H1 (cell line): ENCODE measurements around the gene PPP1R12A. TPM values are rescaled to one million over a fixed set of nuclear protein-coding genes. Genes with fewer than 3 reads are reported as not detected.

Experiments used
- CBX5 ChIP-seq: fragments of 300-800, 300-1000 bp; sonication (generic); IDR thresholded peaks from 2 replicates; pipeline ENCODE4 v1.7.1; 2016; ENCODE audit warnings: antibody characterized with exemption, low read length, low read depth
- RBBP5 ChIP-seq: IDR thresholded peaks from 2 replicates; pipeline ENCODE4 v1.7.1; 2012; ENCODE audit warnings: low read depth, mild to moderate bottlenecking, inconsistent platforms, low read length, moderate library complexity, borderline replicate concordance
- TAF1 ChIP-seq: IDR thresholded peaks from 2 replicates; pipeline ENCODE4 v1.6.1; 2011; ENCODE audit warnings: mild to moderate bottlenecking, low read depth, low read length
- TAF7 ChIP-seq: optimal IDR thresholded peaks from 2 replicates; pipeline ENCODE3; 2011; ENCODE audit warnings: low read depth, mild to moderate bottlenecking, inconsistent platforms, low read length, moderate library complexity, borderline replicate concordance
- polyA plus RNA-seq, 7 experiments: library from polyadenylated mRNA; depleted of rRNA in 3 of 7; stranded (reverse) in 5 of 7; unstranded in 2 of 7; fragments of >200 nt in 5 of 7; fragments of 200-250 nt in 2 of 7; gene quantifications; 1 replicate in 5 of 7; 2 replicates in 1 of 7; 4 replicates in 1 of 7; pipeline versions ENCODE4 v1.2.1 to v1.2.3, GENCODE V29; 2011 to 2013; ENCODE audit warnings: missing spikeins in 2 of 7, mixed read lengths in 2 of 7
- total RNA-seq: library from RNA; stranded (reverse); fragmentation: NEBNext Ultra II Directional; extraction: Animal tissue kit (Norgen Biotek cat#: 25700); gene quantifications from 2 replicates; pipeline ENCODE4 v1.2.1, GENCODE V29; 2021
- TF ChIP-seq, protein P1 (sequence below): fragments of 300-600 bp; sonication (generic); IDR thresholded peaks from 2 replicates; pipeline ENCODE4 v1.7.1; 2012; ENCODE audit warnings: low read length, moderate library complexity, mild to moderate bottlenecking, inconsistent platforms; ENCODE audit not compliant: insufficient replicate concordance

The PPP1R12A gene
- total and polyA plus RNA-seq, 2 of the 8 experiments (the other 6 are each of a cell fraction or from before 2014, with no cell fraction given) = 14.7 to 81.5 TPM

DNA sequence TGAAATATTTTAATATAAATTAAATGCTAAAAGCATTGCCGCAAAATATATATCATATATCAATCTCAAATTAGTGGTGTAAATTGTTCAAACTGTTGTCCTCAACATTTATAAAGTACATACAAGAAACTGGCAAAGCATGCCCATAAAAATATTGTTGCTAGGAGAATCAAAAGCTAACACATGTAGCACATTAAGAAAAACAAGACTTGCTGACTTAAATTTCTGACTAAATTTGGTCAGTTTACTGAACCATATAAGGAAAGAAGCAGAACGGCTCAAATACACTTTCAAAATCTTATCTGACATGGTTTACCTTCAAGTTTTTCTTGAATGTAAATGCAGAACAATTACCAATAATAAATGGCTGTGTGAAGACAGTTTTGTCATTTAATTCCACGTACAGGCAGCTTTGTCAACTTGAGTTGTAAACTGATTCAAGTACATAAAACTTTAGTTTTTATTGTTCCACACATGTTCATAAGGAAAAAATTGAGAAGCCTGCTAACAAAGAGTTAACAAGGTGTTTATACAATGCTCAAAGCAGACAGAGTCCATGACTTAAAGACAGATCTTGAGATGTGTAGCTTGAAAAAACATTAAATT is 50.4 kb downstream of the PPP1R12A start (continued):
- TF ChIP-seq TAF7 (no peak), CBX5 (no peak), TAF1 (no peak), RBBP5 (no peak)
- TF ChIP-seq, protein P1, sequence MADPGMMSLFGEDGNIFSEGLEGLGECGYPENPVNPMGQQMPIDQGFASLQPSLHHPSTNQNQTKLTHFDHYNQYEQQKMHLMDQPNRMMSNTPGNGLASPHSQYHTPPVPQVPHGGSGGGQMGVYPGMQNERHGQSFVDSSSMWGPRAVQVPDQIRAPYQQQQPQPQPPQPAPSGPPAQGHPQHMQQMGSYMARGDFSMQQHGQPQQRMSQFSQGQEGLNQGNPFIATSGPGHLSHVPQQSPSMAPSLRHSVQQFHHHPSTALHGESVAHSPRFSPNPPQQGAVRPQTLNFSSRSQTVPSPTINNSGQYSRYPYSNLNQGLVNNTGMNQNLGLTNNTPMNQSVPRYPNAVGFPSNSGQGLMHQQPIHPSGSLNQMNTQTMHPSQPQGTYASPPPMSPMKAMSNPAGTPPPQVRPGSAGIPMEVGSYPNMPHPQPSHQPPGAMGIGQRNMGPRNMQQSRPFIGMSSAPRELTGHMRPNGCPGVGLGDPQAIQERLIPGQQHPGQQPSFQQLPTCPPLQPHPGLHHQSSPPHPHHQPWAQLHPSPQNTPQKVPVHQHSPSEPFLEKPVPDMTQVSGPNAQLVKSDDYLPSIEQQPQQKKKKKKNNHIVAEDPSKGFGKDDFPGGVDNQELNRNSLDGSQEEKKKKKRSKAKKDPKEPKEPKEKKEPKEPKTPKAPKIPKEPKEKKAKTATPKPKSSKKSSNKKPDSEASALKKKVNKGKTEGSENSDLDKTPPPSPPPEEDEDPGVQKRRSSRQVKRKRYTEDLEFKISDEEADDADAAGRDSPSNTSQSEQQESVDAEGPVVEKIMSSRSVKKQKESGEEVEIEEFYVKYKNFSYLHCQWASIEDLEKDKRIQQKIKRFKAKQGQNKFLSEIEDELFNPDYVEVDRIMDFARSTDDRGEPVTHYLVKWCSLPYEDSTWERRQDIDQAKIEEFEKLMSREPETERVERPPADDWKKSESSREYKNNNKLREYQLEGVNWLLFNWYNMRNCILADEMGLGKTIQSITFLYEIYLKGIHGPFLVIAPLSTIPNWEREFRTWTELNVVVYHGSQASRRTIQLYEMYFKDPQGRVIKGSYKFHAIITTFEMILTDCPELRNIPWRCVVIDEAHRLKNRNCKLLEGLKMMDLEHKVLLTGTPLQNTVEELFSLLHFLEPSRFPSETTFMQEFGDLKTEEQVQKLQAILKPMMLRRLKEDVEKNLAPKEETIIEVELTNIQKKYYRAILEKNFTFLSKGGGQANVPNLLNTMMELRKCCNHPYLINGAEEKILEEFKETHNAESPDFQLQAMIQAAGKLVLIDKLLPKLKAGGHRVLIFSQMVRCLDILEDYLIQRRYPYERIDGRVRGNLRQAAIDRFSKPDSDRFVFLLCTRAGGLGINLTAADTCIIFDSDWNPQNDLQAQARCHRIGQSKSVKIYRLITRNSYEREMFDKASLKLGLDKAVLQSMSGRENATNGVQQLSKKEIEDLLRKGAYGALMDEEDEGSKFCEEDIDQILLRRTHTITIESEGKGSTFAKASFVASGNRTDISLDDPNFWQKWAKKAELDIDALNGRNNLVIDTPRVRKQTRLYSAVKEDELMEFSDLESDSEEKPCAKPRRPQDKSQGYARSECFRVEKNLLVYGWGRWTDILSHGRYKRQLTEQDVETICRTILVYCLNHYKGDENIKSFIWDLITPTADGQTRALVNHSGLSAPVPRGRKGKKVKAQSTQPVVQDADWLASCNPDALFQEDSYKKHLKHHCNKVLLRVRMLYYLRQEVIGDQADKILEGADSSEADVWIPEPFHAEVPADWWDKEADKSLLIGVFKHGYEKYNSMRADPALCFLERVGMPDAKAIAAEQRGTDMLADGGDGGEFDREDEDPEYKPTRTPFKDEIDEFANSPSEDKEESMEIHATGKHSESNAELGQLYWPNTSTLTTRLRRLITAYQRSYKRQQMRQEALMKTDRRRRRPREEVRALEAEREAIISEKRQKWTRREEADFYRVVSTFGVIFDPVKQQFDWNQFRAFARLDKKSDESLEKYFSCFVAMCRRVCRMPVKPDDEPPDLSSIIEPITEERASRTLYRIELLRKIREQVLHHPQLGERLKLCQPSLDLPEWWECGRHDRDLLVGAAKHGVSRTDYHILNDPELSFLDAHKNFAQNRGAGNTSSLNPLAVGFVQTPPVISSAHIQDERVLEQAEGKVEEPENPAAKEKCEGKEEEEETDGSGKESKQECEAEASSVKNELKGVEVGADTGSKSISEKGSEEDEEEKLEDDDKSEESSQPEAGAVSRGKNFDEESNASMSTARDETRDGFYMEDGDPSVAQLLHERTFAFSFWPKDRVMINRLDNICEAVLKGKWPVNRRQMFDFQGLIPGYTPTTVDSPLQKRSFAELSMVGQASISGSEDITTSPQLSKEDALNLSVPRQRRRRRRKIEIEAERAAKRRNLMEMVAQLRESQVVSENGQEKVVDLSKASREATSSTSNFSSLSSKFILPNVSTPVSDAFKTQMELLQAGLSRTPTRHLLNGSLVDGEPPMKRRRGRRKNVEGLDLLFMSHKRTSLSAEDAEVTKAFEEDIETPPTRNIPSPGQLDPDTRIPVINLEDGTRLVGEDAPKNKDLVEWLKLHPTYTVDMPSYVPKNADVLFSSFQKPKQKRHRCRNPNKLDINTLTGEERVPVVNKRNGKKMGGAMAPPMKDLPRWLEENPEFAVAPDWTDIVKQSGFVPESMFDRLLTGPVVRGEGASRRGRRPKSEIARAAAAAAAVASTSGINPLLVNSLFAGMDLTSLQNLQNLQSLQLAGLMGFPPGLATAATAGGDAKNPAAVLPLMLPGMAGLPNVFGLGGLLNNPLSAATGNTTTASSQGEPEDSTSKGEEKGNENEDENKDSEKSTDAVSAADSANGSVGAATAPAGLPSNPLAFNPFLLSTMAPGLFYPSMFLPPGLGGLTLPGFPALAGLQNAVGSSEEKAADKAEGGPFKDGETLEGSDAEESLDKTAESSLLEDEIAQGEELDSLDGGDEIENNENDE = no peak
